Measurements from ENCODE around the gene OLFM3. TPM values are rescaled to one million over a fixed set of nuclear protein-coding genes. Genes with fewer than 3 reads are reported as not detected.

Gene OLFM3
- total RNA-seq, 1 experiment from 2014 or later, result not detected

DNA sequence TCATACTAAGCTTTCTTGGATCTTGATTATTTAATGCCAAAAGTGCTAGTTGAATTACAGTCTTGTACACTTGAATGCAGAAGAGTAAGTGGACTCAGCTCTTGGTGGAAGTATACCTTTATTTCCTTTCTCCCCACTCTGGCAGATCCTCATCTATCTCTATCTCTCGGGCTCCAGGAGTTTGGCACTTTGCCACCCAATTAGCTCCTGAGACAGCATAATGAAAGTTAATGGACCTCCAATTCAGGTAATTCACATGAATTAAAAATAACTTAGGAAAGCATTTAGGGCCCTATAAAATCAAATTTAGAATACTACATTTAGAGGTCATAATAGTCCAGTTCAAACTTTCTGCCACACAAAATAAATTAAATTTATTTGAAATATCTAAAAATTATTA is 67.4 kb downstream of the OLFM3 start:
- ATAC-seq, result no peak
- CTCF ChIA-PET, result no interaction called here

DNA sequence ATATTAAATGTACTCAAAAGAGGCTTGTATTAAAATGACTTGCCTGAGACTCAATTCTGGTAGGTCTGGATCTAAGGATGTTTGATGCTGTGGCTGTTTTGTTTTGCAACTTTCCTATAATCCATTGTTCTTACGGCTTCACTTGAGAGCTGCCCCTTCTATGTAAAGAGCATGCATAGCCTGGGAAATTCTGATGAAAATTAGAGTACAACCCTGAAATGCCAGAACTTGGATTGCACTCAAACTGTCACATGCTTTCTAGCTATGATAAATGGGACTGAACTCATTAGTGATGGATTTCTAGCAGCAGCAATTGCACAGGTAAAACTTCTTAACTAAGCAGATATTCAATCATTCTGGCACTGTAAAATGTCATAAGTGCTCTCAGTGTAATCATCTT is 67.9 kb downstream of the OLFM3 start:
- no peak overlapping the region for H2AFZ ChIP-seq (ENCODE audit: low read depth, low read length, poor library complexity, severe bottlenecking)
- H3K4me1 ChIP-seq (ENCODE audit: control insufficient read depth in 1 of 2, insufficient read depth in 2 of 2, low read length in 2 of 2), result no peaks in the 10 kb centered on the region
- H3K9ac ChIP-seq (ENCODE audit: low read length), result no peak overlapping the region
- no peak overlapping the region for H3K27ac ChIP-seq (ENCODE audit: low read depth, low read length)
- H3K27me3 ChIP-seq (ENCODE audit: insufficient read depth, low read length), result no peaks in the 10 kb centered on the region
- H3K4me2 ChIP-seq (ENCODE audit: low read length), result no peak overlapping the region
- H3K9me3 ChIP-seq (ENCODE audit: control insufficient read depth in 1 of 2, insufficient read depth in 1 of 2, low read depth in 1 of 2, low read length in 2 of 2), result no peaks in the 10 kb centered on the region; a peak in 1 of 4 replicates
- no peaks in the 10 kb centered on the region for H3K36me3 ChIP-seq (ENCODE audit: control insufficient read depth in 1 of 2, insufficient read depth in 2 of 2, low read length in 2 of 2)
- BruUV-seq (replicated peaks), result no TSS peak
- CTCF ChIA-PET, result no interaction called here
- DNase-seq (ENCODE audit: low read depth, low spot score) (no peak), ATAC-seq (no peak)
- H3K9me2 ChIP-seq (ENCODE audit: insufficient read depth), result no peaks in the 10 kb centered on the region
- POLR2A ChIA-PET, result no interaction called here
- intact Hi-C loops (cut with micrococcal nuclease), result no loop called here
- RAD21 ChIA-PET (ENCODE audit: low non-redundant PET in 1 of 2, low total read pairs in 2 of 2, uncharacterized antibody in 2 of 2, unreplicated experiment in 2 of 2), result no interaction called here
- H3K79me2 ChIP-seq (ENCODE audit: insufficient read depth, low read length), result no peaks in the 10 kb centered on the region
- no peak for TF ChIP-seq CEBPB (IDR thresholded peaks at IDR 0.05; ENCODE audit: low read depth)
- TF ChIP-seq, protein P1, sequence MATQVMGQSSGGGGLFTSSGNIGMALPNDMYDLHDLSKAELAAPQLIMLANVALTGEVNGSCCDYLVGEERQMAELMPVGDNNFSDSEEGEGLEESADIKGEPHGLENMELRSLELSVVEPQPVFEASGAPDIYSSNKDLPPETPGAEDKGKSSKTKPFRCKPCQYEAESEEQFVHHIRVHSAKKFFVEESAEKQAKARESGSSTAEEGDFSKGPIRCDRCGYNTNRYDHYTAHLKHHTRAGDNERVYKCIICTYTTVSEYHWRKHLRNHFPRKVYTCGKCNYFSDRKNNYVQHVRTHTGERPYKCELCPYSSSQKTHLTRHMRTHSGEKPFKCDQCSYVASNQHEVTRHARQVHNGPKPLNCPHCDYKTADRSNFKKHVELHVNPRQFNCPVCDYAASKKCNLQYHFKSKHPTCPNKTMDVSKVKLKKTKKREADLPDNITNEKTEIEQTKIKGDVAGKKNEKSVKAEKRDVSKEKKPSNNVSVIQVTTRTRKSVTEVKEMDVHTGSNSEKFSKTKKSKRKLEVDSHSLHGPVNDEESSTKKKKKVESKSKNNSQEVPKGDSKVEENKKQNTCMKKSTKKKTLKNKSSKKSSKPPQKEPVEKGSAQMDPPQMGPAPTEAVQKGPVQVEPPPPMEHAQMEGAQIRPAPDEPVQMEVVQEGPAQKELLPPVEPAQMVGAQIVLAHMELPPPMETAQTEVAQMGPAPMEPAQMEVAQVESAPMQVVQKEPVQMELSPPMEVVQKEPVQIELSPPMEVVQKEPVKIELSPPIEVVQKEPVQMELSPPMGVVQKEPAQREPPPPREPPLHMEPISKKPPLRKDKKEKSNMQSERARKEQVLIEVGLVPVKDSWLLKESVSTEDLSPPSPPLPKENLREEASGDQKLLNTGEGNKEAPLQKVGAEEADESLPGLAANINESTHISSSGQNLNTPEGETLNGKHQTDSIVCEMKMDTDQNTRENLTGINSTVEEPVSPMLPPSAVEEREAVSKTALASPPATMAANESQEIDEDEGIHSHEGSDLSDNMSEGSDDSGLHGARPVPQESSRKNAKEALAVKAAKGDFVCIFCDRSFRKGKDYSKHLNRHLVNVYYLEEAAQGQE (IDR thresholded peaks at IDR 0.05; ENCODE audit: low read depth), result no peak
- TF ChIP-seq FOSL1 (IDR thresholded peaks at IDR 0.05; ENCODE audit: low read depth), result no peak
- no peak for TF ChIP-seq SRF (IDR thresholded peaks at IDR 0.05; ENCODE audit: low read depth)
- no peak for TF ChIP-seq EZH2phosphoT487 (IDR thresholded peaks at IDR 0.05; ENCODE audit: borderline replicate concordance)
- no peaks in the 10 kb centered on the region for H4K20me1 ChIP-seq (ENCODE audit: insufficient read depth)
- H3K4me3 ChIP-seq (replicated peaks in 1 of 2; ENCODE audit: low read depth in 1 of 2, low read length in 2 of 2), result no peak overlapping the region

More for the DNA sequence above, 67.4 kb downstream of the OLFM3 start:
- no peaks in the 10 kb centered on the region; a peak in 1 of 4 replicates for H3K9me3 ChIP-seq (ENCODE audit: control insufficient read depth in 1 of 2, insufficient read depth in 1 of 2, low read depth in 1 of 2, low read length in 2 of 2)
- H3K79me2 ChIP-seq (ENCODE audit: insufficient read depth, low read length), result no peaks in the 10 kb centered on the region
- no peak for DNase-seq (ENCODE audit: low read depth, low spot score)
- no peak overlapping the region for H3K9ac ChIP-seq (ENCODE audit: low read length)
- no peaks in the 10 kb centered on the region for H3K27me3 ChIP-seq (ENCODE audit: insufficient read depth, low read length)
- H3K4me3 ChIP-seq (replicated peaks in 1 of 2; ENCODE audit: low read depth in 1 of 2, low read length in 2 of 2), result no peak overlapping the region
- no peak overlapping the region for H3K27ac ChIP-seq (ENCODE audit: low read depth, low read length)
- RAD21 ChIA-PET (ENCODE audit: low non-redundant PET in 1 of 2, low total read pairs in 2 of 2, uncharacterized antibody in 2 of 2, unreplicated experiment in 2 of 2), result no interaction called here
- no peaks in the 10 kb centered on the region for H4K20me1 ChIP-seq (ENCODE audit: insufficient read depth)
- no peaks in the 10 kb centered on the region for H3K4me1 ChIP-seq (ENCODE audit: control insufficient read depth in 1 of 2, insufficient read depth in 2 of 2, low read length in 2 of 2)
- intact Hi-C loops (cut with micrococcal nuclease), result no loop called here
- H3K4me2 ChIP-seq (ENCODE audit: low read length), result no peak overlapping the region
- POLR2A ChIA-PET, result no interaction called here
- TF ChIP-seq SIN3A (IDR thresholded peaks at IDR 0.05; ENCODE audit: low read depth), result no peak
- TF ChIP-seq, protein P2, sequence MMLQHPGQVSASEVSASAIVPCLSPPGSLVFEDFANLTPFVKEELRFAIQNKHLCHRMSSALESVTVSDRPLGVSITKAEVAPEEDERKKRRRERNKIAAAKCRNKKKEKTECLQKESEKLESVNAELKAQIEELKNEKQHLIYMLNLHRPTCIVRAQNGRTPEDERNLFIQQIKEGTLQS (IDR thresholded peaks at IDR 0.05), result no peak
- TF ChIP-seq EZH2 (IDR thresholded peaks at IDR 0.05), result no peak
- BruUV-seq (replicated peaks), result no TSS peak
- no peaks in the 10 kb centered on the region for H3K9me2 ChIP-seq (ENCODE audit: insufficient read depth)
- no peaks in the 10 kb centered on the region for H3K36me3 ChIP-seq (ENCODE audit: control insufficient read depth in 1 of 2, insufficient read depth in 2 of 2, low read length in 2 of 2)
- H2AFZ ChIP-seq (ENCODE audit: low read depth, low read length, poor library complexity, severe bottlenecking), result no peak overlapping the region
